Measurements from ENCODE around the gene BRSK1. TPM values are rescaled to one million over a fixed set of nuclear protein-coding genes. Genes with fewer than 3 reads are reported as not detected.

BRSK1 gene
- total and polyA plus RNA-seq, 7 donors = 0.14 to 1.1 (median 0.77) TPM

GRCh38 chr19:55353803-55354697 is 70.3 kb downstream of the BRSK1 start:
- 1 to 2% (median 1%) methylated on average over 49 to 72 of the region's 72 CpGs for WGBS, 3 donors
- no peaks in the 10 kb centered on the region for H3K9me3 ChIP-seq

DNA sequence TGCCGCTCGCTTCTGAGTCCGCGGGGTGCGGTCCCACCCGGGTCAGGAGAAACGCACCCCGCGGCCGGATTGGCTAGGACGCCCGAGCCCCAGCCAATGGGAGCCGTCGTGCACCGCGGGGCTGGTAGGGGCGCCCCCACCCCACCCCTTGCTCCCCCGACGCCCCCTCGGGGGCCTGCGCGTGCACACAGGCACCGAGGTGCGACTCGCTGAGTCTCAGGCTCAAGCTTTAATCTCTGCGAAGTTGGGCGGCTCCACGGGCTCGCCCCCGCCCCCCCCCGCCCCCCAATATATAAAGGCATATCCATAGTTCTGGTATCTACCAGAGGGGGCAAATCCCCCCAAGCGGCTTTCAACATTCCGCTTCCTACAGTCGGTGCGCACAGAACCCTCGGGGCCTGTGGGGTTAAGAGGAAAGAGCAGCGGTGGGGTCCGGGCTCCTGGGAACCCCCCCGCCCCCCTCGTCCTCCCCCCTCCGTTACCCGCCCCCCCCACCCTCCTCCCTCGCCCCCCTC is 71.0 kb downstream of the BRSK1 start, which contains the start of gene COX6B2:
Gene COX6B2 (minus strand): TSS at position 22 of the 515 bp plus-strand sequence. CDS start 198 bp downstream, outside the sequence.
- Histone ChIP-seq H3K27me3 (ENCODE audit: insufficient read depth in 3 of 3, low read length in 2 of 3) (peaks cover 0 to 64% (median 26%) of the 10 kb centered on the region in 3 donors), H3K4me3 (peak within 1 kb of the TSS; percentile 60), H3K9me3 (no peaks in the 10 kb centered on the region), H3K27ac (no peak within 1 kb of the TSS), H3K4me1 (peaks cover 5% of the 10 kb centered on the region), H3K36me3 (ENCODE audit: insufficient read depth in 1 of 2, low read depth in 1 of 2) (no peaks in the 10 kb centered on the region)
- 2 to 3% (median 2%) methylated on average over 28 to 42 of the region's 43 CpGs for whole genome bisulfite sequencing, 3 donors
- TF ChIP-seq CTCF (IDR thresholded peaks at IDR 0.05) = no peak
- no peak for DNase-seq
- ATAC-seq = no peak
- intact Hi-C loops (cut with DNase I) = no loop called here

More at GRCh38 chr19:55353803-55354697, 70.3 kb downstream of the BRSK1 start:
- ATAC-seq (peak; percentile 76 to 84 (median 81)), DNase-seq (peak in 1 of 2 donors; percentile 60)
- TF ChIP-seq CTCF (IDR thresholded peaks at IDR 0.05) = no peak
- no peaks in the 10 kb centered on the region for H3K36me3 ChIP-seq (ENCODE audit: insufficient read depth in 1 of 2, low read depth in 1 of 2)
- H3K27me3 ChIP-seq (ENCODE audit: insufficient read depth in 3 of 3, low read length in 2 of 3) = peaks cover 0 to 64% (median 26%) of the 10 kb centered on the region in 3 donors
- H3K4me3 ChIP-seq = peak overlapping the region; percentile 60
- intact Hi-C loops (cut with DNase I) = no loop called here
- H3K4me1 ChIP-seq = peaks cover 5% of the 10 kb centered on the region
- no peak overlapping the region for H3K27ac ChIP-seq

DNA sequence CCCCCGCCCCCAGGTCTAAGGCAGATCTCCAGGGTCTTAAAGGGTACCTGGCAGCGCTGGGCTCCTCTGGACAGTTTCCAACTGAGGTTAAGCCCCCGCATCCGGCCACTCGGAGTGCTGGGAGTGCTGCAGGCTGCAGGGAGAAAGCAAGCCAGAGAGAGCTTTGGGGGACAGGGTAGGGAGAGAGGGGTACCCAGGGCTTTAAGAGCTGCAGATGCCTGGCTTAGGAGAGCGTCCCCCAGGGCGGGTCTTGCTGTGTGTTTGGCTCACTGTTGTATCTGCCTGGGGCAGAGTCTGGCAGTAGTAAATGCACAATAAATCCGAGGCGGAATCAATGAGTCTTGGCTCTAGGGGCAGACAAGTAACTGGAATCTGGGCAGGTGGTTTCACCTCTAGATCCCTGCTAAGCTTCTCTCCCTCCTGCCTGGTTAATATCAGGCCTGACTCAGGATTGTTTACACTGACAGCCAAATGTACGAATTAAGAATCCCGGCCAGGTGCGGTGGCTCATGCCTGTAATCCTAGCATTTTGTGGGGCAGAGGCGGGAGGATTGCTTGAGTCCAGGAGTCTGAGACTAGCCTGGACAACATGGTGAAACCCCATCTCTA is 71.5 kb downstream of the BRSK1 start:
- WGBS, 3 donors = 12 to 18% (median 14%) methylated on average over 10 to 13 of the region's 13 CpGs
- ATAC-seq = no peak
- Histone ChIP-seq H3K4me3 (no peak overlapping the region), H3K36me3 (ENCODE audit: insufficient read depth in 1 of 2, low read depth in 1 of 2) (no peaks in the 10 kb centered on the region), H3K4me1 (peaks cover 5% of the 10 kb centered on the region), H3K27me3 (ENCODE audit: insufficient read depth in 3 of 3, low read length in 2 of 3) (peaks cover 0 to 64% (median 26%) of the 10 kb centered on the region in 3 donors), H3K27ac (no peak overlapping the region), H3K9me3 (no peaks in the 10 kb centered on the region)
- TF ChIP-seq CTCF (IDR thresholded peaks at IDR 0.05) = no peak
- intact Hi-C loops (cut with DNase I) = no loop called here
- DNase-seq = no peak

DNA sequence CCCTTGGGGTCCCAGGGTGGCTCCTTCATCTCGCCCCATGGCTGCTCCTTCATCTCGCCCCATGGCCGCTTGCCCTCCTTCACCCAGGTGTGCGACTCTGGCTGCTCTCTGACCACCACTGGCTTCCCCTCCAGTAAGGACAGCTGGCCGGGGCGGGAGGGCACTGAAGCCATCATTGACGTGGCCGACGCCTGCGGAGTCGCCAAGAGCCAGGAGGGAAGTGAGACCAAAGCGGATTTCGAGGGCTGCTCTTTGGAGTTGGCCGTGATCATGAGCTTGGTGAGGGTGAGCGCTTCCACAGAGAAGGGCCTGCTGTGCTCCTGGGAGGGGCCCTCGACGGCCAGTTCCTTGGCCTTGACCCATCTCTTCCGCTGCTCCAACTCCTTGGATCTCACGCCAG is 74.7 kb downstream of the BRSK1 start:
- no peaks in the 10 kb centered on the region for H3K36me3 ChIP-seq (ENCODE audit: insufficient read depth in 1 of 2, low read depth in 1 of 2)
- H3K4me3 ChIP-seq = no peak overlapping the region
- ATAC-seq (no peak), DNase-seq (no peak)
- TF ChIP-seq CTCF (IDR thresholded peaks at IDR 0.05) = no peak
- intact Hi-C loops (cut with DNase I) = no loop called here
- WGBS, 3 donors = 66 to 75% (median 69%) methylated on average over 16 to 19 of the region's 19 CpGs
- peaks cover 0 to 40% (median 15%) of the 10 kb centered on the region in 3 donors for H3K27me3 ChIP-seq (ENCODE audit: insufficient read depth in 3 of 3, low read length in 2 of 3)
- H3K27ac ChIP-seq = no peak overlapping the region
- no peaks in the 10 kb centered on the region for H3K9me3 ChIP-seq
- H3K4me1 ChIP-seq = peaks cover 3% of the 10 kb centered on the region
